GM18951 (cell line): ENCODE measurements around the gene HDGFL1.

ENCODE experiments used
- POLR2A ChIP-seq: IDR thresholded peaks from 4 replicates; pipeline ENCODE4 v1.6.1; 2011; ENCODE audit warnings: mild to moderate bottlenecking; ENCODE audit not compliant: insufficient read length, insufficient read depth; ENCODE audit errors: extremely low read depth
- in situ Hi-C: fragments of 300-500 bp; cut with MboI; formaldehyde crosslinking; loops from one replicate; pipeline ENCODE4 v1.12.0; 2022; ENCODE audit warnings: low sequenced_read_pairs, mixed read lengths, inconsistent platforms; ENCODE audit not compliant: unreplicated experiment

HDGFL1 gene

GRCh38 chr6:22569281-22570184, at the start of gene HDGFL1:
HDGFL1 (plus strand) TSS chr6:22569566; CDS start chr6:22569576, 10 bp downstream.
- TF ChIP-seq POLR2A, result no peak

GRCh38 chr6:22521035-22521434, 48.3 kb upstream of the HDGFL1 start:
- TF ChIP-seq POLR2A, result no peak
- in situ Hi-C loops, result no loop called here

More at GRCh38 chr6:22569281-22570184, at the start of gene HDGFL1:
- in situ Hi-C loops, result no loop called here

- no peak for TF ChIP-seq POLR2A
- in situ Hi-C loops, result no loop called here
Measured at GRCh38 chr6:22526736-22527135, 42.6 kb upstream of the HDGFL1 start.

GRCh38 chr6:22529866-22530265, 39.5 kb upstream of the HDGFL1 start:
- in situ Hi-C loops, result no loop called here
- TF ChIP-seq POLR2A, result no peak

- in situ Hi-C loops, result no loop called here
- TF ChIP-seq POLR2A, result no peak
Measured at GRCh38 chr6:22530506-22530905, 38.9 kb upstream of the HDGFL1 start.

- in situ Hi-C loops, result no loop called here
- no peak for TF ChIP-seq POLR2A
Measured at GRCh38 chr6:22536122-22536521, 33.2 kb upstream of the HDGFL1 start.

GRCh38 chr6:22544476-22544875, 24.9 kb upstream of the HDGFL1 start:
- no peak for TF ChIP-seq POLR2A
- in situ Hi-C loops, result no loop called here

- in situ Hi-C loops, result no loop called here
- no peak for TF ChIP-seq POLR2A
Measured at GRCh38 chr6:22545051-22545450, 24.3 kb upstream of the HDGFL1 start.

- in situ Hi-C loops, result no loop called here
- no peak for TF ChIP-seq POLR2A
Measured at GRCh38 chr6:22546236-22546635, 23.1 kb upstream of the HDGFL1 start.

- no peak for TF ChIP-seq POLR2A
- in situ Hi-C loops, result no loop called here
Measured at GRCh38 chr6:22550971-22551670, 18.2 kb upstream of the HDGFL1 start.

GRCh38 chr6:22556266-22556665, 13.1 kb upstream of the HDGFL1 start:
- in situ Hi-C loops, result no loop called here
- no peak for TF ChIP-seq POLR2A

- in situ Hi-C loops, result no loop called here
- TF ChIP-seq POLR2A, result no peak
Measured at GRCh38 chr6:22557007-22557406, 12.4 kb upstream of the HDGFL1 start.

- in situ Hi-C loops, result no loop called here
- TF ChIP-seq POLR2A, result no peak
Measured at GRCh38 chr6:22558288-22558882, 11.0 kb upstream of the HDGFL1 start.

GRCh38 chr6:22568854-22569253, 512 bp upstream of the HDGFL1 start:
- in situ Hi-C loops, result no loop called here

GRCh38 chr6:22570185-22570551, 802 bp downstream of the HDGFL1 start:
- no peak for TF ChIP-seq POLR2A
- in situ Hi-C loops, result no loop called here

More at GRCh38 chr6:22568854-22569253, 512 bp upstream of the HDGFL1 start:
- TF ChIP-seq POLR2A, result no peak
